Measurements from ENCODE around the gene PDE8B.
"Not testable (repeated sequence)": the region's sequence is repeated elsewhere in the genome, so short reads cannot be mapped to it uniquely, and the experiment has no call there.

The PDE8B gene

DNA sequence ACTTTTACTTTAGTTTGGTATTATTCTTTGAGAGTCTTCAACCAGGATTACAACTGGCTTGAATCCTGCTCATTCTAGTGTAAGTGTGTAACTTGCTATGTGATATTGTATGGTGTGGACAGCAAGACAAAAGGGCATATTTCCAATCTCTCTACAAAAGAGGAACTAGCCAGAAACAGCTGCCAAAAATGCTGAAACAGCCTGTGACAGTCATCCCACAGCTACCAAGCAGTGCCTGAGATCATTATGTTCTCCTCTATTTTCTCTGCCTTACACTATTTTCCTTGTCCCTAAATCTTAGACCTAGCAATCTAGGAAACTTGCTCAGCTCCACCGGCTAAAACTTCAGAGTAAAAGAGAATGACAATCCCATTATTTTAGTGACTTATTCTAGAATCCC is 238.8 kb downstream of the PDE8B start:
- Histone ChIP-seq H3K27me3 (ENCODE audit: control insufficient read depth in 2 of 2, insufficient read depth in 2 of 2, low read length in 2 of 2) (no peaks in the 10 kb centered on the region), H3K4me3 (ENCODE audit: low read length in 2 of 2) (no peak overlapping the region), H3K36me3 (ENCODE audit: control insufficient read depth in 2 of 2, insufficient read depth in 2 of 2, low read length in 2 of 2) (peaks cover 8 to 25% of the 10 kb centered on the region in 2 donors), H3K9ac (ENCODE audit: low read depth in 1 of 2, low read length in 2 of 2) (no peak overlapping the region), H3K27ac (ENCODE audit: low read depth in 2 of 2, low read length in 2 of 2) (no peak overlapping the region), H3K9me3 (ENCODE audit: control insufficient read depth in 2 of 2, low read length in 2 of 2) (no peaks in the 10 kb centered on the region), H3K4me1 (ENCODE audit: control insufficient read depth in 2 of 2, insufficient read depth in 2 of 2, low read length in 2 of 2) (no peaks in the 10 kb centered on the region)

DNA sequence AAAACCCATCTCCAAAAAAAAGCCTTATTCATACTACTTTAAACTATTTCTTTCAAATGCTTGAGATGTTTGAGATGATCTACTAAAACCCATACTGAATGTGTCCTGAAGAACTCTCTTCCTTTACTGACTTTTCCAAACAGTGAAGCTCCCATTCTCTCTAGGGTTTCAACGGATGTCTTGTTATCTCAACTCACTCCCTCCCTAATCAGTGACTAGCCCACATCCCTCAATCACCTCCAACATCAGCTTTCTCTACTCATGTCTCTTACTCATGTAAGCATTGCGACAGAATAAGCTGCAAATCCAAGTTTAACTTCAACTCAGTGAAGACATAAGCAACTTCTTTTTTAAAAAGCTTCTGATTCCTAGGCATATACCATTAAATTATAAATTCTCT is 239.5 kb downstream of the PDE8B start:
- Histone ChIP-seq H3K9ac (ENCODE audit: low read depth in 1 of 2, low read length in 2 of 2) (no peak overlapping the region), H3K27me3 (ENCODE audit: control insufficient read depth in 2 of 2, insufficient read depth in 2 of 2, low read length in 2 of 2) (no peaks in the 10 kb centered on the region), H3K4me3 (ENCODE audit: low read length in 2 of 2) (no peak overlapping the region), H3K9me3 (ENCODE audit: control insufficient read depth in 2 of 2, low read length in 2 of 2) (no peaks in the 10 kb centered on the region), H3K27ac (ENCODE audit: low read depth in 2 of 2, low read length in 2 of 2) (no peak overlapping the region), H3K36me3 (ENCODE audit: control insufficient read depth in 2 of 2, insufficient read depth in 2 of 2, low read length in 2 of 2) (peaks cover 6 to 25% of the 10 kb centered on the region in 2 donors), H3K4me1 (ENCODE audit: control insufficient read depth in 2 of 2, insufficient read depth in 2 of 2, low read length in 2 of 2) (no peaks in the 10 kb centered on the region)

DNA sequence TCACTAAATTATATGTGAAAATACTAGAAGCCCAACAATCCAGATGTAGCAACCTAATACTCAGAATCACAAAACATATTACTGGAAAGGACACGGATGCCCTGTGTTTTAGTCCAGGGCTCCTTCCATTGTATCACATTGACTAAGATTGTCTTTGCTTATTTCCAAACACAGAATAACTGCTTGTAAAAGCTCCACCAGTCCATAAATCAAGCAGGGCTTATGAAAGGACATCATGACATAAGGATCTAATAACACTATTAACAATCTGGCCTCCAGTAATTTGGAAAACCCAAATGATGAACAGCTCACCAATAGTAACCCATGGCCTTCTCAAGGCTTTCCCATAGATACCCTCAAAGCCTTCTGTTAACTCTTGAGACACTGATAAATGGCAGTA is 241.9 kb downstream of the PDE8B start:
- Histone ChIP-seq H3K4me1 (ENCODE audit: control insufficient read depth in 2 of 2, insufficient read depth in 2 of 2, low read length in 2 of 2) (no peaks in the 10 kb centered on the region), H3K36me3 (ENCODE audit: control insufficient read depth in 2 of 2, insufficient read depth in 2 of 2, low read length in 2 of 2) (peaks cover 6 to 23% of the 10 kb centered on the region in 2 donors), H3K27ac (ENCODE audit: low read depth in 2 of 2, low read length in 2 of 2) (no peak overlapping the region), H3K27me3 (ENCODE audit: control insufficient read depth in 2 of 2, insufficient read depth in 2 of 2, low read length in 2 of 2) (no peaks in the 10 kb centered on the region), H3K4me3 (ENCODE audit: low read length in 2 of 2) (no peak overlapping the region), H3K9me3 (ENCODE audit: control insufficient read depth in 2 of 2, low read length in 2 of 2) (no peaks in the 10 kb centered on the region), H3K9ac (ENCODE audit: low read depth in 1 of 2, low read length in 2 of 2) (no peak overlapping the region)

DNA sequence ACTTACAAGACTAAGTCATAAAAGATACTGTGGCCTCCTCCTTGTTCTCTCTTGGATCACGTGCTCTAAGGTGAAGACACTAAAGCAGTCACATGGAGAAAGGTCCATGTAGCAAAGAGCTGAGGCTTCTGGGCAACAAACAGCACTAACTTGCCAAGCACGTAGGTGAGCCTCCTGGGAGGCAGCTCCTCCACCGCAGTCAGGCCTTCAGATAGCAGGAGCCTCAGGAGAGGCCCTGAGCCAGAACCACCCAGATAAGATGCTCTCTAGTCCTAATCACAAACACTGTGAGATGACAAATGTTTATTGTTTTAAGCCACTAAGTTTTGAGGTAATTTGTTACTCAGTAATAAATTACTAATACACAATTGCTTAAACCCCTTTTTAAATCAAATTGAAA is 243.6 kb downstream of the PDE8B start:
- H3K4me3 ChIP-seq (ENCODE audit: low read length in 2 of 2) = no peak overlapping the region
- H3K4me1 ChIP-seq (ENCODE audit: control insufficient read depth in 2 of 2, insufficient read depth in 2 of 2, low read length in 2 of 2) = no peaks in the 10 kb centered on the region
- peaks cover 0 to 13% of the 10 kb centered on the region in 2 donors for H3K36me3 ChIP-seq (ENCODE audit: control insufficient read depth in 2 of 2, insufficient read depth in 2 of 2, low read length in 2 of 2)
- H3K9ac ChIP-seq (ENCODE audit: low read depth in 1 of 2, low read length in 2 of 2) = no peak overlapping the region
- H3K27ac ChIP-seq (ENCODE audit: low read depth in 2 of 2, low read length in 2 of 2) = no peak overlapping the region
- no peaks in the 10 kb centered on the region for H3K9me3 ChIP-seq (ENCODE audit: control insufficient read depth in 2 of 2, low read length in 2 of 2)
- no peaks in the 10 kb centered on the region for H3K27me3 ChIP-seq (ENCODE audit: control insufficient read depth in 2 of 2, insufficient read depth in 2 of 2, low read length in 2 of 2)

DNA sequence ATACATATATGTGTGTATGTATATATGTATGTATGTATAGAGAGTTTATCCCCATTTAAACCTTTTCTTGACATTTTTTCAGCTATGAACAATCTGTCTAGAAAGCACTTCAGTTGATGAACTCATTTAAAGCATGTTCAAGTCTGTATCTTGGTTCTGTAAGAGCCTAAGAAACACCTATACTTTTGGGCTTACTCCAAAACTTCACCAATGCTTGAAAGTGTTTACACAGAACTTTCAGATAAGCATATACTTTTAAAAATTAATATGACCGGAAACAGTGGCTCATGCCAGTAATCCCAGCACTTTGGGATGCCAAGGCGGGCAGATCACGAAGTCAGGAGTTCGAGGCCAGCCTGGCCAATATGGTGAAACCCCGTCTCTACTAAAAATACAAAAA is 250.8 kb downstream of the PDE8B start:
- Histone ChIP-seq H3K9ac (ENCODE audit: low read depth in 1 of 2, low read length in 2 of 2) (no peak overlapping the region), H3K27me3 (ENCODE audit: control insufficient read depth in 2 of 2, insufficient read depth in 2 of 2, low read length in 2 of 2) (no peaks in the 10 kb centered on the region)

DNA sequence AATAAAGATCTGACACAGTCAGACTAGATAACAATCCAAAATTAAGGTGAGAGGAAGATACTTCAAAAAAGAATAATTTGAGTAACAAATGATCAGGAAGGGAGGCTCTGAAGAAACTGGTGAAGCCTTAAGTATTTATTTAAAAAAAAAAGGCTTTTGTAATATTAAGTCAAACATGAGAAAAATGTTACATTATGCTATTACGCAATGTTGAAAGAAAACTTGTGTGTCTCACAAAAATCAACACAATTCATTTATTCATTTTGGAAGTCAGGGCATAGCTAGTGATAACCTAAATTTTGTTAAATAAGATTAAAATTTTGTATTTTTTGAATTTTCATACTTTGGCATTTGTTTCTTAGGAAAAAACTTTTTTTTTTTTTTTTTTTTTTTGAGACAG is 253.4 kb downstream of the PDE8B start:
- Histone ChIP-seq H3K4me1 (ENCODE audit: control insufficient read depth in 2 of 2, insufficient read depth in 2 of 2, low read length in 2 of 2) (no peaks in the 10 kb centered on the region), H3K27me3 (ENCODE audit: control insufficient read depth in 2 of 2, insufficient read depth in 2 of 2, low read length in 2 of 2) (no peaks in the 10 kb centered on the region), H3K9ac (ENCODE audit: low read depth in 1 of 2, low read length in 2 of 2) (no peak overlapping the region), H3K27ac (ENCODE audit: low read depth in 2 of 2, low read length in 2 of 2) (no peak overlapping the region), H3K36me3 (ENCODE audit: control insufficient read depth in 2 of 2, insufficient read depth in 2 of 2, low read length in 2 of 2) (peaks cover 0 to 4% of the 10 kb centered on the region in 2 donors), H3K4me3 (ENCODE audit: low read length in 2 of 2) (no peak overlapping the region), H3K9me3 (ENCODE audit: control insufficient read depth in 2 of 2, low read length in 2 of 2) (no peaks in the 10 kb centered on the region)

More for the DNA sequence above, 250.8 kb downstream of the PDE8B start:
- Histone ChIP-seq H3K9me3 (ENCODE audit: control insufficient read depth in 2 of 2, low read length in 2 of 2) (no peaks in the 10 kb centered on the region), H3K4me3 (ENCODE audit: low read length in 2 of 2) (no peak overlapping the region), H3K4me1 (ENCODE audit: control insufficient read depth in 2 of 2, insufficient read depth in 2 of 2, low read length in 2 of 2) (no peaks in the 10 kb centered on the region), H3K27ac (ENCODE audit: low read depth in 2 of 2, low read length in 2 of 2) (no peak overlapping the region), H3K36me3 (ENCODE audit: control insufficient read depth in 2 of 2, insufficient read depth in 2 of 2, low read length in 2 of 2) (peaks cover 0 to 4% of the 10 kb centered on the region in 2 donors)

DNA sequence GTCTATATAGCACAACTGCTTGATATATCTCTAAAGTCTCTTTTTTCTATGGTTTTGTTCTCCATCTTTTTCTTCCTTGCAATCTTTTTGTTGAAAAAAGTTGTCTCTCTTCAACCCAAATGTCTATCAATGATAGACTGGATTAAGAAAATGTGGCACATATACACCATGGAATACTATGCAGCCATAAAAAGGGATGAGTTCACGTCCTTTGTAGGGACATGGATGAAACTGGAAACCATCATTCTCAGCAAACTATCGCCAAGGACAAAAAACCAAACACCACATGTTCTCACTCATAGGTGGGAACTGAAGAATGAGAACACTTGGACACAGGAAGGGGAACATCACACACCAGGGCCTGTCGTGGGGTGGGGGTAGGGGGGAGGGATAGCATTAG is 258.4 kb downstream of the PDE8B start:
- H3K4me3 ChIP-seq (ENCODE audit: low read length in 2 of 2); H3K36me3 ChIP-seq (ENCODE audit: control insufficient read depth in 2 of 2, insufficient read depth in 2 of 2, low read length in 2 of 2); H3K9me3 ChIP-seq (ENCODE audit: control insufficient read depth in 2 of 2, low read length in 2 of 2); H3K4me1 ChIP-seq (ENCODE audit: control insufficient read depth in 2 of 2, insufficient read depth in 2 of 2, low read length in 2 of 2); H3K27ac ChIP-seq (ENCODE audit: low read depth in 2 of 2, low read length in 2 of 2); H3K9ac ChIP-seq (ENCODE audit: low read depth in 1 of 2, low read length in 2 of 2); H3K27me3 ChIP-seq (ENCODE audit: control insufficient read depth in 2 of 2, insufficient read depth in 2 of 2, low read length in 2 of 2): not testable (repeated sequence)

DNA sequence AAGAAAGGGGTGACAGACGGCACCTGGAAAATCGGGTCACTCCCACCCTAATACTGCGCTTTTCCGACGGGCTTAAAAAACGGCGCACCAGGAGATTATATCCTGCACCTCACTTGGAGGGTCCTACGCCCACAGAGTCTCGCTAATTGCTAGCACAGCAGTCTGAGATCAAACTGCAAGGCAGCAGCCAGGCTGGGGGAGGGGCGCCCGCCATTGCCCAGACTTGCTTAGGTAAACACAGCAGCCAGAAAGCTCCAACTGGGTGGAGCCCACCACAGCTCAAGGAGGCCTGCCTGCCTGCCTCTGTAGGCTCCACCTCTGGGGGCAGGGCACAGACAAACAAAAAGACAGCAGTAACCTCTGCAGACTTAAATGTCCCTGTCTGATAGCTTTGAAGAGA is 264.6 kb downstream of the PDE8B start:
- not testable (repeated sequence) for H3K4me1 ChIP-seq (ENCODE audit: control insufficient read depth in 2 of 2, insufficient read depth in 2 of 2, low read length in 2 of 2); H3K9me3 ChIP-seq (ENCODE audit: control insufficient read depth in 2 of 2, low read length in 2 of 2); H3K9ac ChIP-seq (ENCODE audit: low read depth in 1 of 2, low read length in 2 of 2); H3K27me3 ChIP-seq (ENCODE audit: control insufficient read depth in 2 of 2, insufficient read depth in 2 of 2, low read length in 2 of 2); H3K4me3 ChIP-seq (ENCODE audit: low read length in 2 of 2); H3K36me3 ChIP-seq (ENCODE audit: control insufficient read depth in 2 of 2, insufficient read depth in 2 of 2, low read length in 2 of 2); H3K27ac ChIP-seq (ENCODE audit: low read depth in 2 of 2, low read length in 2 of 2)

Measured in mucosa of rectum (tissue), 2 donors.